GM18507 (cell line): ENCODE measurements around the gene OR5AN1.
A peak's percentile ranks its signal among the peaks of the same experiment; 100 is the strongest.
"Not testable (repeated sequence)": the region's sequence is repeated elsewhere in the genome, so short reads cannot be mapped to it uniquely, and the experiment has no call there.

ENCODE experiments used
- DNase-seq: peaks from one replicate; pipeline ENCODE4 v3.0.0; 2011; ENCODE audit warnings: low read depth; ENCODE audit not compliant: insufficient read length; ENCODE audit errors: extremely low spot score
- FAIRE-seq: peaks from 2 replicates; lab custom pipeline; 2011; peaks lifted over from hg19 to GRCh38; lab: Jason Lieb, UNC

Gene OR5AN1

GRCh38 chr11:59358595-59358994 lies at the start of gene OR5AN1:
OR5AN1 (plus strand) TSS chr11:59358895; CDS start chr11:59364459, 5,564 bp downstream.
- no peak for DNase-seq
- no peak for FAIRE-seq

DNA sequence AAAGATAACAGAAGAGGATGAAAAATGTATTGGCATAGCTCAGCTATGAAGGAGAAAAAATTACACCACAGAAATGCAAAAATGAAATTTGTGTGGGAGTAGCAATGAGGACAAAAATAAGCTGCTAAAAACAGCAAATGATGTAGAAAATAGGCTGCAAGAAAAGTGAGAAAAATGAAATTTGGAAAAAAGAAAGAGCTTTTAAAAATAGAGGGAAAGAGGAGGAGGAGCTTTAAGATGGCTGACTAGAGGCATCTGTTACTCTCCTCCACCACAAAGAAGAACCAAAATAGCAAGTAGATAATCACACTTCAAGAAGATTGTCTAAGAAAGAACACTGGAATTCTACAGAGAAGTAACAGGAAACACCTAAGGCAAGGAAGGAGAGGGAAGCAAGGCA lies 23.7 kb upstream of the OR5AN1 start:
- DNase-seq (no peak), FAIRE-seq (no peak)

- DNase-seq: no peak
- no peak for FAIRE-seq
These were observed 22.5 kb upstream of the OR5AN1 start for GRCh38 chr11:59336176-59336575.

- no peak for FAIRE-seq
- DNase-seq: no peak
These were observed 21.8 kb upstream of the OR5AN1 start for GRCh38 chr11:59336931-59337330.

GRCh38 chr11:59349657-59350056 lies 9.0 kb upstream of the OR5AN1 start:
- FAIRE-seq, DNase-seq: not testable (repeated sequence)

DNA sequence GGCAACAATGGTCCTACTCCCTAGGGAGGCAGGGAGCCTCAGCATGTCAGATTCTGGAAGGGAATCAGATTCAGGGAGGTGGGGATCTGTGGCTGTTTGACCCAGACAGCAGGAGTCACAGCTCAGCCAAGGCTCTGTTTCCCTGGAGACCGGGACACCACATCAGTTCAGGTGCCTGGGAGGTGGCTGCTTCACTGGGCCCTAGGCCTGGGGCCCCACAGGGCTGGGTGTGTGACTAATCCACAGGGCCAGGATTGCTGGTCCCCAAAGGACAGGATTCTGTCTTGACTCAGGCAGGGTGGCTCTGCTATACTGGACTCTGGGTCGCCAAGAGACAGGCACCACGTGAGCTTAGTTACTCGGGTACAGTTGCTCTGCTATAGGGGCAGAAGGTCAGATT lies 3.5 kb upstream of the OR5AN1 start:
- DNase-seq (no peak), FAIRE-seq (no peak)

DNA sequence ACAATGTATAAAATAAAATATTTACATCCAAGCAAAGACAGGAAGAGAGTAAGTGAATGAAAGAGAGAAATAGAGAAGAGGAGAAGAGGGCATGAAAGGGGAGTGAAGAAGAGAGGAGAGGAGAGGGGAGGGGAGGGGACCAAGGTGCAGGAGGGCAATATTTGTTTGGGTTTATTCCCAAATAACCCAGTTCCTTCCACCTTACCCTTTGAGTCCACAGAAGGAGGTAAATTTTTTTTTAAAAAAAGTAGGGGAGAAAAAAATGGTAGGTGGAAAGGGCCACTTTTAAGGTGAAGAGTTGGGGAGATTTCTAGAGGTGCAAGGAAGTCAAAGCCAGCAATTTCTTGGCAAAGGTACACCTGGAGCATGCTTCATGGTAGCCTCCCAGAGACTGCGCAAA lies 2.1 kb upstream of the OR5AN1 start:
- FAIRE-seq: no peak
- DNase-seq: no peak

DNA sequence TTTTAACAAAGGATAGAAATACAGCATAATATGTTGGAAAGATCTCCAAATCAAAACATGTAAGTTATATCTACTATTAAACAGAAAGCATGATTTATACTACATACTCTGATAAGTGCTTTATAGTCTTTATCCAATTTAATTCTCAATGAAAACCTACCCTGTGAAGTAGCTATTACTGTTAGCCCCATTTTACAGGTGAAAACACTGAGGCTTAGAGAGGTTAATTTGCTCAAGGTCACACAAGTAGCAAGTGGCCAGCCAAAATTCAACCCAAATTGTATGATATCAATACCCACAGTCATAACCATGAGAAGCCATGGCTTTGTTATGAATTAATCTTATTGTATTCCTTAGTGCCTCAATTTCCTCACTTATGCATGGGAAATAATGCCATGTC lies 675 bp upstream of the OR5AN1 start:
- FAIRE-seq (no peak), DNase-seq (no peak)

DNA sequence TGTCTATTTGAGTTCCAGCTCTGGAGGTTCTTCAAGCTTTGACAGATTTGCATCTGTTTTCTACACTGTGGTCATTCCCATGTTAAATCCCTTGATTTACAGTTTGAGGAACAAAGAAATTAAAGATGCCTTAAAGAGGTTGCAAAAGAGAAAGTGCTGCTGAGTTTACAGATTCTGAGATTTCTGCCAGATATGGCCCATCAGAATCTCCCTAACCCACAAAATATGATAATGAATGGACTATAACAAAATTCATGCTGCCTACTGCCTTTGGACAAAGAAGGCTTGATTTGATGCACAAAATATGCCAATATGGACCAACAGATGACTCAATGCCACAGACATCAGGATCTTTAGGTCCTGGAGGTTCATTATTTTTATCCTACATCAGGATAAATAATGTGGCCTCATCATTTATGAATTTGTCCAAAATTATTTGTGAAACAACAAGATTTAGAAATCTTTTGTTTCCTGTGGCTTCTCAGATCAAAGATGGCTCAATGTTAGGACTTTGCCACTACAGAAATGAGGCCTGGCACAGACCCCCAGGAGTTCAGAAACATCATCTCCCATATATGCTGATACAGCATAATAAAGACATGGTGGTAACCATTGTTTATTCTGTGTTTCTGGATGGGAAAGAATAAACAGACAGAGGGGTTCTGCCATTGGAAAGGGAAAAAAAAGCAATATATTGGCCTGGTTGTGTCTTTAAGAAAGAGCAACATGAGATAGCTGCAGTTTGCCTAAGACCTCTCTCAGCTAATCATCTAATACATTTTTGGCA lies 6.7 kb downstream of the OR5AN1 start:
- FAIRE-seq: no peak
- DNase-seq: no peak

- FAIRE-seq: no peak
These were observed 9.7 kb downstream of the OR5AN1 start for GRCh38 chr11:59368238-59369022.

GRCh38 chr11:59372324-59372723 lies 13.6 kb downstream of the OR5AN1 start:
- DNase-seq, FAIRE-seq: not testable (repeated sequence)

More at GRCh38 chr11:59368238-59369022, 9.7 kb downstream of the OR5AN1 start:
- no peak for DNase-seq

DNA sequence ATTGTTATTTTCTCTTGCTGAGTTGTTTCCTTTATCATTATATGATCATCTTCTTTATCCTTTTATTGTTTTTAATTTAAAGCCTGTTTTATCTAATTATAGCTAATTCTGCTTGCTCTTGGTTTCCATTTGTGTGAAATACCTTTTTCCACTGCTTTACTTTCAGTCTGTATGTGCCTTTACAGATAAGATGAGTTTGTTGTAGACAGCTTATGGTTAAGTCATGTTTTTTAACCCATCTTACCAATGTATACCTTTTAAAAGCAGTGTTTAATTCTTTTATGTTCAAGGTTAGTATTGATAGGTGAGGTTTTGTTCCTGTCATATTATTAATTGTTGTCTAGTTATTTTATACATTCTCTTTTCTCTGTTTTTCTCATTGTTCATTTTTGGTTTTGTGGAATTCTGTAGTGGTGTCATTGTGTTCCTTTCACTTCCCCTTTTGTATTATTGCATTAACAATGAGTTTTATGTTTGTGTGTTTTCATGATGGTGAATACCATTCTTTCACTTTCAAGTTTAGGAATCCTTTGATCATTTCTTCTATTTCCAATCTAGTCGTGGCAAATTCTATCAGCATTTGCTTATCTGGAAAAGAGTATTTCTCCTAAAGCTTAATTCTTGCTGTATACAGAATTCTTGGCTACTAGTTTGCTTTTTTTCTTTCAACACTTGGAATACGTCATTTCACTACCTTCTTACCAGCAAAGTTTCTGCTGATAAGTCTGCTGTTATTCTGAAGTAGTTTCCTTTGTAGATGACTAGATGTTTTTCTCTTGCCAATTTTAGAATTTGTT lies 21.8 kb downstream of the OR5AN1 start:
- peak; percentile 80 for FAIRE-seq
- DNase-seq: no peak

- no peak for DNase-seq
- FAIRE-seq: no peak
These were observed 35.5 kb downstream of the OR5AN1 start for GRCh38 chr11:59394186-59394585.

- FAIRE-seq (no peak), DNase-seq (no peak)
These were observed 42.0 kb downstream of the OR5AN1 start for GRCh38 chr11:59400461-59401261.

DNA sequence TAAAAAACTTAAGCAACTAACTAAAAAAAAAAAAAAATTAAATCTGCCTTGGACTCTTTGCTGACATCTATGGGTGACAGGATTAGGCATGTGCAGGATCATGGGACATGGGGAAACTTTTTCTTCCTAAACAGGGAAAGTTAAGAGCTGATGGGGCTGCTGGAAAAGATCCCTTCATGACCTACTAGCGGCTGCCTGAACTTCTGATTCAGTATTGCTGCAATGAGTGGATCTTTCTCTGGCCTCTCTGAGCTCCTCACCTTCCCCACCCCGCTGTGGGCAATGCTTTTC lies 42.5 kb downstream of the OR5AN1 start:
- no peak for FAIRE-seq
- no peak for DNase-seq

GRCh38 chr11:59403546-59403945 lies 44.9 kb downstream of the OR5AN1 start:
- no peak for DNase-seq
- FAIRE-seq: no peak

GRCh38 chr11:59413646-59414045 lies 55.0 kb downstream of the OR5AN1 start:
- DNase-seq: no peak
- FAIRE-seq: no peak

DNA sequence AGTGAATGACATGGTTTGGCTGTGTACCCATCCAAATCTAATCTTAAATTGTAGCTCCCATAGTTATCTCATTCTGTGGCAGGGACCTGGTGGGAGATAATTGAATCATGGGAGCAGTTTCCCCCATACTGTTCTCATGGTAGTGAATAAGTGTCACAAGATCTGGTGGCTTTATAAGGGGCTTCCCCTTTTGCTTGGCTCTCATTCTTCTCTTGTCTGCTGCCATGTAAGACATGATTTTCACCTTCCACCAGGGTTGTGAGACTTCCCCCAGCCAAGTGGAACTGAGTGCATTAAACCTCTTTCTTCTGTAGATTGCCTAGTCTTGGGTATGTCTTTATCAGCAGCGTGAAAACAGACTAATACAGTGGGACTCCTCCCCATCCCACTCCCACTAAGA lies 56.4 kb downstream of the OR5AN1 start:
- no peak for FAIRE-seq
- DNase-seq: no peak

GRCh38 chr11:59416613-59417012 lies 57.9 kb downstream of the OR5AN1 start:
- DNase-seq (no peak), FAIRE-seq (no peak)
